GM19025 (cell line): ENCODE results near the gene DHRSX.
"Not testable (repeated sequence)": the region's sequence is repeated elsewhere in the genome, so short reads cannot be mapped to it uniquely, and the experiment has no call there.

Experiments
- ATAC-seq: cut with Tn5 transposase; IDR thresholded peaks from one replicate; pipeline ENCODE4 v1.9.1; 2021; ENCODE audit warnings: mild to moderate bottlenecking, low read depth, moderate library complexity; ENCODE audit not compliant: unreplicated experiment

Gene DHRSX

DNA sequence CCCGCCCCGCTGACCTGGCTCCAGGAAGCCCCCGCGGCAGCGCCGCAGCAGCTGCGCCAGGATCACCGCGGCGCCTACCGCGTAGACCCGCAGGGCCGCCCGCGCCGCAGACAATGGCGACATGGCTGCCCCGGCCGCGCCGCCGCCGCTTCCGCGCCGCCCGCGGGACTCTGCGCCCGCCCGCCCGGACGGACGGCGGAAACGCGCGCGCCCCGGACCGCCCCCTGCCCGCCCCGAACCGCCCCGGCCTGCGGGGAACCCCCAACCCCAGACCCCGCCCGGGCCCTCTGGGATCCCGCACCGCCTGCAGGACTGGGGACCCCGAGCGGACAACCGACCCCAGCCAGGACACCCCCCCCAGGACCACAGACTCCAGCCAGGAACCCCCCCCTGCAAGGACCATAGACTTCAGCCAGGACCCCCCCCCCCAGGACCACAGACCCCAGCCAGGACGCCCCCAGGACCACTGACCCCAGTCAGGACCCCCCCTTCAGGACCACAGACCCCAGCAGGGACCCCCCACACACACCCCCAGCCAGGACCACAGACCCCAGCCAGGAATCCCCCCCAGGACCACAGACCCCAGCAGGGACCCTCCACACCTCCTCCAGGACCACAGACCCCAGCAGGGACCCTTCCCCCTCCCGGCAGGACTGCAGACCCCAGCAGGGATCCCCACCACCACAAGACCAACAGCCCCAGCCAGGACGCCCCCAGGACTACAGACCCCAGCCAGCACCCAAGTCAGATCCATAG, at the start of gene DHRSX, which contains the start of gene ZBED1:
Gene DHRSX, minus strand, starts transcription at position 174 of the 756 bp plus-strand sequence. Its CDS starts 51 bp downstream, at position 123.
Gene ZBED1, minus strand, starts transcription at position 174 of the 756 bp plus-strand sequence. CDS start 10,257 bp downstream, outside the sequence.
- peak; percentile 72 for ATAC-seq

DNA sequence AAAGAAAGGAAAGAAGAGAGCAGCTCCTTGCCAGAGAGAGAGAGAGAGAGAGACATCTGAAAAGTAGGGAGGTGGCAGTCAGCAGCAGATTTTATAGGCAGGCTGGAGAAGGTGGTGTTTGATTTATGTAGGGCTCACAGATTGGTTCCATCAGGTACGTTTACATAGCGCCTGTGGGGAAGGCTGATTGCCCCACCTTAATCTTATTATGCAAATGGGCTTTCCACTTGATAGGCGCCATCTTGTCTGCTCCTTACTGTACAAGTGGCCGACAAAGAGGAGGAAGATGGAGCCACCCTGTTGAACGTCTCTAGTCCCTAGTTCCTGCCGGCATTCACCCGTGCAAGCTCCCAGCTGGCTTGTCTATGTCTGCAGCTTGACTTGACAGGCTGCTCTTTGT, 49.1 kb upstream of the DHRSX start:
- ATAC-seq = no peak

- ATAC-seq = no peak
Observed at GRCh38 chrX:2548711-2549423, 48.1 kb upstream of the DHRSX start.

DNA sequence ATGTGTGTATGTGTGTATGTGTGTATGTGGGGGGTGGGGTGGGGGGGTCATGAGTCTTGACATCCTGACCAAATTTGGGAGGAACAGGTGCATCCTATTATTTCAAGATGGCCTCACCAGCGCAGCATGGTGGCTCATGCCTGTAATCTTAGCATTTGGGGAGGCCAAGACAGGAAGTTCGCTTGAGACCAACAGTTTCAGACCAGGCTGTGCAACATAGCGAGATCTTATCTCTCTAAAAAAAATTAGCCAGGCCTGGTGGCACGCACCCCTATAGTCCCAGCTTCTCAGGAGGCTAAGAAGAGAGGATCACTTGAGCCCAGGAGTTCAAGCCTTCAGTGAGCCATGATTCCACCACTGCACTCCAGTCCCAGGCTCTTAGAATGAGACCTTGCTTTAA, 47.0 kb upstream of the DHRSX start:
- no peak for ATAC-seq

DNA sequence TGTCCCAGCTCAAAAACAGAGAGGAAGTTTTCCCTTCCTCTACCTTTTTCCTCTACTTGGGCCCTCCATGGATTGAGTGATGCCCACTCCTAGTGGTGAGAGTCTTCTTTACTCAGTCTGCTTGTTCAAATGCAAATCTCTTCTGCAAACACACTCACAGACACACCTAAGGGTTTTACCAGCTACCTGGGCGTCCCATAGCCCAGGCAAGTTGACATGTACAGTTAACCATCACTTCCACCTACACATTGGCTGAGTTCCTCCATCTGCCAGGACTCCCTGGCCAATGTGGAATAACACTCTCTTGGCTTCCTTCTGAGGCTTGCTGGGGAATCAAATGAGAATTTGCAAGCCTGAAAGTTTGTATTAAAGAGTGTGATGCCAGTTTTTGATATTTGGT, 45.7 kb upstream of the DHRSX start:
- no peak for ATAC-seq

GRCh38 chrX:2545144-2545543, 44.4 kb upstream of the DHRSX start:
- ATAC-seq = no peak

GRCh38 chrX:2542826-2543521, 42.2 kb upstream of the DHRSX start:
- ATAC-seq = no peak

DNA sequence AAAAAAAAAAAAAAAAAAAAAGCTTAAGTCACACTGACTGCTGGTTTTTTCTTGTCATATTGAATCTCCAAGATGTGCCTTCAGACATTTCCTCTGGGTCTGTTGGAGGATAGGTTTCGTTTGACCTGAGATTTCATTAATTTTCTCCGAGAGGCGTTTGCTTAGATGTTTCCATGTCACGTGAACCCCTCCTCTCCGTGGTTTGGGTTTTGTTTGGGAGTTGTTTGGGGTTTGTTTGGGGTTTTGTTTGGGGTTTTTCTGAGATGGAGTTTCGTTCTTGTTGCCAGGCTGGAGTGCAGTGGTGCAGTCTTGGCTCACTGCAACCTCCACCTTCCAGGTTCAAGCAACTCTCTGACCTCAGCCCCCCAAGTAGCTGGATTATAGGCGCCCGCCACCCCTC, 40.8 kb upstream of the DHRSX start:
- no peak for ATAC-seq

- ATAC-seq = no peak
Observed at GRCh38 chrX:2540426-2540947, 39.7 kb upstream of the DHRSX start.

DNA sequence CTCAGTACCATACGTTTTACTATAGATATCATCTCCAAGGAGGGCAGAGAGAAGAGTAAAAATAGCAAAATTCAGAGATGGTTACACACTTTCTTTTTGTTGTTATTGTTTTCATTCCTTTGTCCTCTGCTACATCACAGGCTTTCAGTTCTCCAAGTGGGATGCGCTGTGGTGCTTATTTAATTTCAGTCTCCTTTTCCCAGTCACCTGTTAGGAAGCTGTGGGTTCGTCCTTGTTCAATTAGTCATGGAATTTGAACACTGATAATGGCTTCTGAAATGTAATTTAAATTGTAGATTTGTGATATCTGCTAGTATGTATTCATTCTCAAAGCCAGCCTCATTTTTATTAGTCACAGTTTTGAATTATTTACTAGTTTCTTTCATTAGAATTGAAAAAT, 38.8 kb upstream of the DHRSX start:
- ATAC-seq = no peak

DNA sequence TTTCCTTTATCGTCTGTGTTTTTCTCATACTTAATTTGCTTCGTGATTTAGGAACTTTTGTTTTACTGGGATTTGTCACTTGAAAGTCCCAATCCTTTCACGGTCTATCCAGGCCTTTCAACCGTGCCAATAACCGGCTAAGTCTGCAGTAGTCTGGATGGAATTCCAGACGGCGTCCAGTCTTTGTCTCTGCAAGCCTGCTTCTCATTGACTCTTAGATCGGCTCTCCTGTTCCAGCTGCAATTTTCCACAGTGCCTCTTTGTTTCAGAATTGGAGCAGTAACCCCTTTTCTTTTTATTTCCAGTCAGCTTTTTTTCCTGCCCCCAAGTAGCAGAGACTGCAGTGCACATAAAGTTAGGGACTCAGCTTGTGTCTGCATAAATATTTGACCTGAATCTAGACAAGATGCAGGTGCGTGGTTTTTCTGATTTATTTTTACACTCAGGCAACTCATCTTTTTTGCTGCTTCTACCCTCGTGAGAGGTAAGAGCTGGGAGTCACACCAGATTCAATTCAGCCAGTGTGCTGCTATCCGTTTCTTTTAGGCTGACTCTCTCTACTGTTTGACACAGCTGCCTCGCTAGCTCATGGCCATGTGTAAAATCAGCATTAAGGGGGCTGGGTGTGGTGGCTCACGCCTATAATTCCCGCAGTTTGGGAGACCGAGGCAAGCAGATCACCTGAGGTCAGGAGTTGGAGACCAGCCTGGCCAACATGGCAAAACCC, 37.4 kb upstream of the DHRSX start:
- no peak for ATAC-seq

DNA sequence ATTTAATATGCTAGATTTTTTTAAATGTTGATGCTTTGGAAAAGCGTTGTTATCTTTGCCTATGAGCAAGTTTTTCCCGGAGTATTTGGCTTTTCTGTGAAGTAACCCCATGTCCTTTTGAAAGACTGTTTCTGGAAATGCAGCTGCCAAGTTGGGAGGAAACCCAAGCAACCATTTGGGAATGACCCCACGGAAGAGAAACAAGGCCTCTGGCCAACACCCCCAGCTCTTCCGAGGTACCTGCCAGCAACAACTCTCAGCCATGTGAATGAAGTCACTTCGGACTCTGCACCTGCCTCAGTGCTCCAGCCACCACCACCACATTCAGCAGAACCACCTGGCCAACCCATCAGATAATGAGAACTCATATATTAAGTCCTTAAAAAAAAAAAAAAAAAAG, 36.2 kb upstream of the DHRSX start:
- ATAC-seq = no peak

DNA sequence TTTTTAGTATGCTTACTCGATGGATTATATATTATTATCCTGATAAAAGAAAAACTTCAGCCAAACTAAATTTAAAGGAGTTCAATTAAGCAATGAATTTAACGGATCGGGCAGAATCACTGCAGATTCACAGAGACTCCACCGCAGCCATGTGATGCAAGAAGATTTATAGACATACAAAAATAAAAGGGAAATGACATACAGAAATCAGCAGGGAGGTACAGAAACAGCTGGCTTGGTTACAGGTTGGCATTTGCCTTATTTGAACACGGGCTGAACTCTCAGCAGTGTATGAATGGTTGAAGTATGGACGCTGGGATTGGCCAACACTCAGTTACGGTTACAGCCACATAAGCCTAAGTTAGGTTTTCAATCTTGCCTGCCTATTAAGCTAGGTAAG, 35.4 kb upstream of the DHRSX start:
- ATAC-seq = no peak

DNA sequence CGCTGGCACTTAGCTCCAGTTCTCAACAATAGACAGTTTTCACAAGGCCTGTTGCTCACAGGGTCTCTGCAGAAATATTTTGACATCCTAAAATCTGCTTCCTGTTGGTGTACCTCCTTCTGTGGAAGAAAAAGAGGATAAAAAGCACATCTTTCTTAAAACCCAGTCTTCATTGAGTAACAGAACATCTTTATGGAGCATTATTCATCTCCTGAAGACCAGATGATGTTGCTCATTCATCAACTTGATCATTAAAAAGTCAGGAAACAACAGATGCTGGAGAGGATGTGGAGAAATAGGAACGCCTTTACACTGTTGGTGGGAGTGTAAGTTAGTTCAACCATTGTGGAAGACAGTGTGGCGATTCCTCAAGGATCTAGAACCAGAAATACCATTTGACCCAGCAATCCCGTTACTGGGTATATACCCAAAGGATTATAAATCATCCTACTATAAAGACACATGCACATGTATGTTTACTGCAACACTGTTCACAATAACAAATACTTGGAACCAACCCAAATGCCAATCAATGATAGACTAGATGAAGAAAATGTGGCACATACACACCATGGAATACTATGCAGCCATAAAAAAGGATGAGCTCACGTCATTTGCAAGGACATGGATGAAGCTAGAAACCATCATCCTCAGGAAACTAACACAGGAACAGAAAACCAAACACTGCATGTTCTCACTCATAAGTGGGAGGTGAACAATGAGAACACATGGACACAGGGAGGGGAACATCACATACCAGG, 33.7 kb upstream of the DHRSX start:
- ATAC-seq = not testable (repeated sequence)

DNA sequence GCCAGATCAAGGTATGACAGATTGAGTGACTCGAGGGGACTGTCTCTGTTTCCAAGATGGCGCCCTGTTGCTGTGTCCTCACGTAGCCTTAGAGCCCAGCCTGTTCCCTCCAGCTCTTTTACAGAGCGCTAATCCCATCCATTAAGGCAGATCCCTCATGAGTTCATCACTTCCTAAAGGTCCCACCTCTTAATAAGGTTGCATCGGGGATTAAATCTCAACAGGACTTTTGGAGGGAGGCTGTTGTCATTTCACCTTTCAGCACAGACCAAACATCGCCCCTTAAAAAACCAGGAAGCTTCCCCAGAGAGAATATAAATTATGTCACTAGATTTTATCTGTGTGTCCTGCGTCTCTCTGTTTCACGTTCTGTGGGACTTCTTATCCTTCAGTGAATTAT, 32.6 kb upstream of the DHRSX start:
- ATAC-seq = no peak

- no peak for ATAC-seq
Observed at GRCh38 chrX:2526390-2526789, 25.6 kb upstream of the DHRSX start.

GRCh38 chrX:2523911-2524310, 23.1 kb upstream of the DHRSX start:
- no peak for ATAC-seq

GRCh38 chrX:2521927-2522386, 21.2 kb upstream of the DHRSX start:
- peak; percentile 41 for ATAC-seq

DNA sequence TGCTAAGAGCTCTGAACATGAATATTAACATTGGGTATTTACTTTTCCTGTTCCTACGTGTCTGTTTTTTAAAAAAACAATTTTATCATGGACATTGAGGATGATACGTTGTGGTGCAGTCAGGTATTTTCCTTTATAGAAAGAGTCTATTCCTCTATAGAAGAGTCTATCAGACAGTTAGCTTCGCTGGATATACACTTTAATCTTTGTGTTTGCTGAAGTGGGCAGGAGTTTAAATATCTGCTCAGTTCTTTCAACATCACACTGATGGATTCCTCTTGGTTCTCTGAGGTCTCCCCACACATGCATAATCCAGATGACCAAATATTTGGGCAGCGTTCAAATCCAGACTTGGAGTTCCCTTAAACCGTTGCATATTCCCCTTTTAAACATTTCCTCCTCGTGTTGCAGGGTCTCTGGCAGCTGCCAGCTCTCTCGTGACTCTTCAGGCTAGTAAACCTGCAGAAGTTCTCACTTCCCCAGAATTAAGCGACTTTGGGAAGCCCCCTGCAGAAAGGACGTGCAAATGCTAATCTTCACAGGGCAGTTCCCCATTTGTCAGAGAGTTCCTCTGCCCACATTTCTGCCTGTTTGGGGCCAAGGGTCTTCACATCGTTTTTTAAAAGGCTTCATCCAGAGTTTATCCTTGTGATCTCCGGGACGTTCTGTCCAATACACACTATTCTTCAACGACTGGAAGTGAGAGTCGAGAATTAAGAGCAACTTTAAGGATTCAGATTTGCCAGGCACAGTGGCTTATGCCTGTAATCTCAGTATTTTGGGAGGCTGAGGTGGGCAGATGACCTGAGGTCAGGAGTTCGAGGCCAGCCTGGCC, 20.5 kb upstream of the DHRSX start:
- peak; percentile 64 for ATAC-seq
